SH-SY5Y (cell line): ENCODE results near the gene SQSTM1.

ENCODE experiments used
- GATA2 ChIP-seq: IDR thresholded peaks from 2 replicates; pipeline ENCODE4 v1.6.1; 2011; ENCODE audit warnings: mild to moderate bottlenecking, low read depth, low read length
- GATA3 ChIP-seq: IDR thresholded peaks from 2 replicates; pipeline ENCODE4 v1.6.1; 2011; ENCODE audit warnings: low read depth, mild to moderate bottlenecking, low read length, moderate library complexity

SQSTM1 gene

DNA sequence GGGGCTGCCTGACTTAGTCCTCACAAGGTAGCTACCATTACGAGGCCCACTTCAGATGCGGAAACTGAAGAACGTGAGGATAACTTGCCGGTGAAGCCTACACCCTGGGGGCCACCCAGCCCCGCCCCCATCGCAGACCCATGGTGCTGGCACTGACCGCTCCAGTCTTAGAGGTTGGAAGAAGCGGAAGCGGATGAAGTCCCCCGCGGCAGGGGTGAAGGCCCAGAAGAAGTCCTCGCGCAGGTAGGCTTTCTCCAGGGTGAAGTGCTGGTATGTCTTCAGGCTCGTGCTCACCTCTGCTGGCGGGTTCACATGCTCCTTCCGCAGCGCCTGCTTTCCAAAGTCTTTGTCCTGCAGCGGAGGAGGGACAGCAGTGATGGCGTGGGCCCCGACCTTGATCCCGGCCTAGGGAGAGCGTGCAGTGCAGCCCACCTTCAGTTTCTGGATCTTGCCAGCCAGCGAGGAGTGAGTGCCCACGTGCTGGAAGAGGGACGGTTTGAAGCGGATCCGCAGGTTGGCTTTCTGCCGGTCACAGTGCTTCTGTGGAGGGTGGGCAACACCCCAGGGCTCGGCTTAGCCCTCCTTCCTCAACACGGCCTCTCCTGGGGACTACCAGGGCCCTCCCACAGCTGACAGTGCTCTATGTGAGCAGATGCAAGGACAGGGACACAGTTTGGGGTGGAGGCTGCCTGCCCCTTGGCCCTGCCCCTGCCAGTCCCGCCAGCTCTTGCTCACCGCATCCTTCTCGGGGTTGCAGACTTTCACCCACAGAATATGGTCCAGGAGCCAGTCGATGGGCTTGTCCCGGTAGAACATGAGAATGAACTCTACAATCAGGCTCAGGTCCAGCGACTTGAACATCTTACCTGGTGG lies 21.7 kb upstream of the SQSTM1 start:
- TF ChIP-seq GATA3: no peak
- no peak for TF ChIP-seq GATA2

DNA sequence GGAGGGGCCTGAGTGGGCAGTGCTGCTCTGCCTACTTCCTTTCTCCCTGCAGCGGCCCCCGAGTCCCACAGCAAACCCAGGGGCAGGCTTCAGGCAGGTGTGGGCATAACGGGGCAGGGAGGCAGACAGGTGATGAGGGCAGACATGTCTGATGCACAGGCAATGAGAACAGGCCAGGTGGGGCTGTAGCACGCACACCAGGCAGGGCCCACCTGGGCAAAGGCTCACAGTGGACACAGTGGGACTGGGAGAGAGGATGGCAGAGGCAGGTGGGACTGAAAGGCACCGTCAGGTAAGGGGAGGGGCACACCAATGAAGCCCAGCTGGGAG lies 21.1 kb upstream of the SQSTM1 start:
- TF ChIP-seq GATA3 (no peak), GATA2 (no peak)

DNA sequence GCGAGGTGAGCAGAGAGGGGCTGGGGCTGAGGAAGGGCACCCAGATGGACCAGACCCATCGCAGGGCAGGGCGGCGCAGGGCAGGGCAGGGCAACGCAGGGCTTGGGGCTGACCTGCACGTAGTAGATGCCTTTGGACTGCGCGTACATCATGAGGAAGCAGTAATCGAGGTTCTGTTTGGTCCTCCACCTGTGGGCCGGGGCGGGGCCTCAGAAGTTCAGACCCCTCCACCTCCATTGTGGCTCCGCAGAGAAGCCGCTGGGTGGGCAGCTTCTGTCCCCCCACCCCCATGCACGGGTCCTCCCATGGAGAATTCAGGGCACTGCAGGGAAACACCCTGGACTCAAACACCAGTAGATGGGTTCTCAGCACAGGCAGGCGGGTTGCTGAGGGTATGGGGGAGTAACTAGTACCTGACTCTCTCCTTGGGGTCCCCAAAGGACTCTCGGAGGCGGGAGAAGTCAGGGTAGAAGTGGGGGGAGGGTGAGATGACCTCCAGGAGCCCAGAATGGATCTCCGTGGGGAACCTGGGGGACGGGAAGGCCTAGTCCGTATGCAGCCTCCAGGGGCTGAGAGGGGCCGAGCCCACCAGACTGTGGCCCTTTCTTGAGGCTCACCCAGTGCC lies 20.5 kb upstream of the SQSTM1 start:
- TF ChIP-seq GATA2 (no peak), GATA3 (no peak)

DNA sequence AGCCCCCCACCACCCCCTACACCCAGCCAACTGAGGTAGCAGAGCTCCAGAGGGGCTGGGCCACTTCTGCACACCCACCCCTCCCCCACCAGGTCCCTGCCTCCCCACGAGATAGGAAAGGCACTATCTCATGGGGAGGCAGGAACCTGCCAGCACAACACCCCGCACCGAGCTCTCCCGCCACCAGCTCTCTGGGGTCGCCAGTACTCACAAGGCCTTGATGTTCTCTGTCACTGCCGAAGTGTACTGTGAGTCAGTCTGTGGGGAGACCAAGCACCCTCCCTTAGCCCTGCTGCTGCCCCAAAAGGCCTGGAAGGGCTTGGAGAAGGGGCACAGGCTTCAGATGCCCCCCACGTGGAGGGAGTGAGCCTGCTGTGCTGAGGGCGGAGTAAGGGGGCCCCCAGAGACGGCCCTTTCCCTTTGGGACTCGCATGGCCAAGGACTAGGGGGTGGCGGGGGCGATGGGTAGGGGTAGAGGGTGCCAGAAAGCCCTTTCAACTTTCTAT lies 20.0 kb upstream of the SQSTM1 start:
- TF ChIP-seq GATA3 (no peak), GATA2 (no peak)

DNA sequence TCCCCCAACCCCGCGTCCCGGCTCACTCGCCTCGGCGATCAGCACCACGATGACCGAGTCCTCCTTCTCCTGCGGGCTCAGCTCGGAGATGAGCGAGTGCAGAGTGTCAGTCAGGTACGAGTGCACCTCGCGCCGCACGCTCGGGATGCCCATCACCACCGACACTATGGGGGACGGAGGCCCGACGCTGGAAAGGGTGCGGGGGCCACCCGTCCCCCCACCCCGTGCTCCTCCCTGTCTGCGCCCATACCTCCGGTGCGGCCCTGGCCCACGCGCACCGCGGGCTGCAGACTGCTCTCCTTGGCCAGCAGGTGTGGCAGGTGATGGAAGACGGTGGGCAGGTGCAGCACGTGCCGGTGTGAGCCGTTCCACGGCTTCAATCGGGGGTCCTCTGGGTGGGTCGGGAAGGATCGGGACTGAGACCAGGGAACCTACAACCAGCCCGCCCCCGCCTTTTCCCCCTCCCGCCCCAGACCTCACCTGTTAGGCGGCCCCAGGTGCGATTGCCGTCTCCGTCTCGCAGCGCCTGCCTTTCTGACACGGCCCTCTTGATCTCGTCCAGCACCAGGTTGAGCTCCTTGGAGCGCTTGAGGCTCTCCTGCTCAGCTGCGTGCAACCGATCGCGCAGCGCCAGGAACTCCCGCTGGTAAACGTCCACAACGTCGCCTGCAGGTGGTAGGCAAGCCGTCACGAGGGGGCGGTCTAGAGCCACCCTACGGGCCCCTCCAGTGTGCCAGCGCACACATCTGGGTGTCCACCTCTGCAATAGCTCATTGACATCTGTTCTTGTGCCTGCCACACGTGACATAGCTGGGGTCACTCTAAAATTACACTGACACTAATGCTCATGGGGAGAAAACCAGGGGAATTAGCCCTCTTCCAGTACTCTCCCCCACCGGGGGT lies 19.1 kb upstream of the SQSTM1 start:
- TF ChIP-seq GATA3: no peak
- TF ChIP-seq GATA2: no peak

DNA sequence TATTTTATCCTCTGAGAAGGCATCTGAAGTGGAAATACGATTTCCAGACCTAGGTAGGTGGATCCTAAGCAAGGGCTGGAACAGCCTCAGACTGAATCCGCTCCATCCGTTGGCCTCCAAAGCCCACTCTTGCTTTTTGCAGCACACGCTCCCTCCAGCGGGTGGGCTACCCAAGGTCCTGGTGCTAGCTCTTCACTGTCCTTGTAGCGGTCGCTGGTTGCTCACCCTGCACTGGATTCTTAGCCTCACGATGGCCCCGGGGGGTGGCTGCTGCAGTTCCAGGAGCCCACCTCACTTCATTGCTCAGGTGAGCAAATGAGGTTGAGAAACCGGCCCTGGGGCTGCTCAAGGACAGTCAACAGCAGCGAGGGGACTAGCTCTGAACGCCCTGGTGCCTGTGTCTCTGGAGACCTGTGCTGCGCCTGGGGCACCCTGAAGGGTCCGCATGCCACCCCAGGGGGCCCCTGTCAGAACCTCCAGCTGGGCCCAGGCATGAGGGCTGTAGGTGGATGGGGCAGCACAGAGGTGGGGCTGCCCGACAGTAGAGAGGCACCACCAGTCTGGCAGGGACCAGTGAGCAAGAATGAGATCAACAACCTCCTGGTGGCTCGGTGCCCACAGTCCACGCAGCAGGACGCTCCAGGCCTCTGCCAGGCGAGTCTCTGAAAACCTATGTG lies 18.4 kb upstream of the SQSTM1 start:
- TF ChIP-seq GATA3: no peak
- TF ChIP-seq GATA2: no peak

DNA sequence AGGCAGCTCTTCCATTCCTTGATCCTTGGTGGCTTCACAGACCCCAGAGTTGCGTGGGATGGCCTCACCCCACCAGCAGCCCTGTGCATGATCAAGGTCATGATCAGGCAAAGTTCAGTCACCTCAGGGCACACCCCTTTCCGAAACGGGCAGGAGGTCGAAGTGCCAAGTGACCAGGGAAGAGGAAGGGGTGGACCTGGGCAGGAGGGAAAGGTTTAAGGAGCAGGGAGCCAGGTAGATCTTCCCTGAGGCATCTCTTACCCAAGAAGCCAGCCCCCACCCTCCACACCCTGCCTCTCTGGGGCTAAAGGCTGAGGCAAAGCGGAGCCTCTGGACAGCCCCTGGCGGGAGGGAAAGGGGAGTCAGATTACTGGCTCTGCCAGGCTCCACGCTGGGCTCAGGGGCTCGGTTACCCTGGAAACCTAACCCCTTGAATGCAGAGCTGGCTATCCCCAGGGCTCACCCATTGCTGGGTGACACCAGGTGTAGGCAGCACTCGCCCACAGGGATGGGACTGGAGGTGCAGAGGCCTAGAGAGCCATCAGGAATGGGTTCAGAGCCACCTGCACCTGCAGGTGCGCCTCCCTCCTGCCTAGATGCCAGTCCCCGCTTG lies 17.6 kb upstream of the SQSTM1 start:
- TF ChIP-seq GATA2 (no peak), GATA3 (no peak)

DNA sequence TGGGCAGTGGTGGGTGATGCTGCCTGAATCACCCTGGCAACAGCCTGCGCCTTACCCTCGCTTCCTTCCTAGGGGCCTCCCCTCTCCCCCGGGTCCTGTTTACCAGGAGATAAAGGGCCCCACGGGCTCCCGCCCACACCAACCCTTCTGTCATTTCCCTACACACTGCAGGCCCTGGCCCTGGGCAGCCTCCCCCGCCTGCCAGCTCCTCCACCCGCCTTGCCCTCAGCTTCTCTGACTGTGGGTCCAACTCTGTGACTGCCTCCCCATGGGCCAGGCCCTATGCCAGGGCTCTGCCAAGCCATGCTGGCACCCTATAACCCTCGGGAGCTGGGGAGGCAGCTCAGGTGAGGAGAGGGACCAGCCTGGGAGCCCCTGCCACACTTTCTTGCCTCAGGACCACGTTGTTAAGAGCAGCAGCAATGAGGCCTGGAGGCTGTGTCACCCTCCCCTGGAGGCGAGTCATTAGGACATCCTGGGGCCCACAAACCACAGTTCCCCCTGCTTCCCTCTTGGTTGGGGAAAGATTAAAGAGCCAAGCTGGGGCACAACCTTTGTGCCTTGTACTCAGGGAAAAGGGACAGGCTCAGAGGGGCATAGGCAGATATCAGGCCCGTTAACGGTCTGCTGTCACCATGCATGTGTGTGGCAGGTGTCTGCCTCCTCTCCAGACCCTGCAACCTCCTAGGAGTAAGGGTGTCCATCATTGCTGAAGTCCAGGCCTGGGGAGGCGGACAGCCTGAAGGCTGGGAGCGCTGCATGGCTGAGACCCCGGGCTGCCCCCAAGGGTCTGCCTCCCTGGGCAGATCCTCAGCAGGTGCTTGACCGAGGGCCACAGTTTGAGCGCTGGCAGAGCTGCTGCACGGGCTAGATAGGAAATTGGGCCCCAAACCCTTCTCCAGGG lies 16.8 kb upstream of the SQSTM1 start:
- TF ChIP-seq GATA3: no peak
- no peak for TF ChIP-seq GATA2

DNA sequence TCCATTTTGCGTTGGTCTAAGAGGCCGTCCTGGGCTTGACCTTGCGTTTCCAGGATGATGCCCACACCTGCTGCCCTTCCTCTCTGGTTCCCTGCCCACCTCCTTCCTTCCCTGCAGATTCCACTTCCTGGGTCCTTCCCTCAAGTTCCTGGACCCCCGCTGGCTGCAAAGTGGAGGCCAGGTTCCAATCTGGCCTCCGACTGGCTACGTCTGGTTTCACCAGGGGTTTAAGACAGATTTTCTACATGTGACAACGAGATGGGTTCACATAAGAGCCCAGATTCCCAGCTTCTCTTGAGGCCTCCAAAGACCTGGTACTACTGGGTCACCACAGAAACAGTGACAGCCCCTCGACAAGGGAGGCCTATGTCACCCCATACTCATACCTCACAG lies 16.2 kb upstream of the SQSTM1 start:
- TF ChIP-seq GATA2: no peak
- TF ChIP-seq GATA3: no peak

DNA sequence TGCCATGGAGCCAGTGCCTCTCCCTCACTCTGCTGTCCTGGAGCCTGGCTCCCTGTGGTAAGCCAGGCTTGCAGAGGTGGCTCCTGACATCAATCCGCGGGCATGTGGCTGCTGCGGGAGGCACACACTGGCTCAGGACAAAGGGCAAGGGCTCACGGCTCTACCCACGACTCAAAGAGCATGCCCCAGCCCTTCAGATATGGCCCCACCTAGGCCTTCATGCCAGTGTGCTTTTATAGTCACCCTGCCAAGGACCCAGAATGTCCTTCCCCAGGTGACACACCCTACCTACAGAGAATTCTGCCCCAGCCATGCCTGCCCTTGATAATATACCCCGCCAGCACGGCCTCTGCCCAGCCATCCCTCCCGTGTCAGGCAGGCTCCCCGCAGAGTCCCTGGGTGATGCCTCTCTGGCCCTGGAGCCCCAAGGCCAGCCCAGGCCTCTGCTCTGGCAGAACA lies 15.6 kb upstream of the SQSTM1 start:
- TF ChIP-seq GATA2 (no peak), GATA3 (no peak)

DNA sequence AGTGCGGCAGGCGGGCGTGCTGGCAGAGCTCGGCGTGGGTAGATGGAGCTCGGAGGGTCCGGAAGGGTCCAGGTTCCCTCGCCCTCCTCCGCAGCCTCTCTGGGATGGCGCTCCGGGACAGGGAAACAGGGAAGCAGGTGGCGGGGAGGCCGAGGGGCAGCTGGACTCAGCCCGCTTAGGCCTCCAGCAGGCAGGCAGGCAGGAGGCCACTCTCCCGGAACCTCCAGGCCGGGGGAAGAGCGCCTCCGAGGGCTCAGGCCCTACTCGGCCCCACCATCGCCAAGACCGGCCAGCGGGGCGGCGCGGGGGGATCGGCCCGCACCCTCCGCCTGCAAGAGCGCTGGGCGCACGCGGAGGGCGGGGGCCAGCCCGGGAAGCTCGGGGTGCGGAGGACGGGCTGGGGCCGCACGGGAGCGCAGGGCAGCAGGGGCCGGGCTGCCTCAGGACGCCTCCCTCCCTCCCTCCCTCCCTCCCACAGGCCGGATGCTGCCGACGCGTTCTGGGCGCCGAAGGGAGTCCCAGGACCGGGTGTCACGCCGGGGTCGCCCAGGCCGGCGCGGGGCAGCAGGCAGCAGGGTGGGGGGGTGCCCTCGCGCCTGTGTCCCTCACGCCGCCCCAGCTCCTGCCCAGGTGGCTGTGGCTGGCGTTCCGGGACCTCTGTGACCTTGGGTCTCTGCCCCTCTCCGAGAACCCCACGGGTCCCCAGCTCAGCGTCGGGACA lies 15.0 kb upstream of the SQSTM1 start:
- no peak for TF ChIP-seq GATA3
- TF ChIP-seq GATA2: no peak
